Body of pancreas (tissue), 4 donors: ENCODE measurements around the gene SLC5A3. TPM values are rescaled to one million over a fixed set of nuclear protein-coding genes. Genes with fewer than 3 reads are reported as not detected.

Experiments
- ATAC-seq: fragments of 150-250 bp; one replicate; pipeline ENCODE4 v1.9.1; 2016
- DNase-seq, 4 donors: peaks; one replicate each; pipeline ENCODE4 v3.0.0-alpha.2; 2019
- H3K27ac ChIP-seq, 4 donors: fragments of 200-600 bp; sonication (generic); 1 replicate in 3 of 4; 2 replicates in 1 of 4; pipeline versions ENCODE4 v1.5.1 to v1.6.1; 2016 to 2019; ENCODE audit warnings: mild to moderate bottlenecking in 1 of 4, mixed read lengths in 1 of 4, moderate library complexity in 1 of 4
- H3K27me3 ChIP-seq, 2 donors: fragments of 200-600 bp; sonication (generic); one replicate each; pipeline ENCODE4 v1.6.0; 2016; ENCODE audit warnings: mild to moderate bottlenecking in 1 of 2
- H3K36me3 ChIP-seq, 2 donors: fragments of 200-600 bp; sonication (generic); replicated peaks in 1 of 2; 2 replicates each; pipeline ENCODE4 v1.5.1; 2016; ENCODE audit warnings: low read depth in 2 of 2; ENCODE audit not compliant: insufficient read depth in 1 of 2
- H3K4me1 ChIP-seq: fragments of 200-600 bp; sonication (generic); one replicate; pipeline ENCODE4 v1.6.0; 2016
- H3K4me3 ChIP-seq, 2 donors: fragments of 200-600 bp; sonication (generic); 1 replicate in 1 of 2; 2 replicates in 1 of 2; pipeline ENCODE4 v1.5.1; 2016 to 2019
- H3K9me3 ChIP-seq, 3 donors: fragments of 200-600 bp; sonication (generic); 1 replicate in 2 of 3; 2 replicates in 1 of 3; pipeline ENCODE4 v1.5.1; 2016
- CTCF ChIP-seq, 7 experiments: fragments of 450-650 bp in 4 of 7; fragments of 200-600 bp in 3 of 7; sonication (generic) in 3 of 7; IDR thresholded peaks; one replicate each; pipeline ENCODE4 v1.5.1; 2016 to 2019; ENCODE audit warnings: antibody characterized with exemption in 7 of 7
- POLR2A ChIP-seq, 3 donors: fragments of 450-650 bp; IDR thresholded peaks; one replicate each; pipeline ENCODE4 v1.6.1; 2016; ENCODE audit warnings: antibody characterized with exemption in 3 of 3, mild to moderate bottlenecking in 2 of 3
- WGBS, 2 donors: methylation state at CpG; one replicate each; pipeline ENCODE4 v1.1.5; 2017; 5-methylcytosine and 5-hydroxymethylcytosine counted together
- intact Hi-C: fragments of 100-400 bp; cut with DNase I; formaldehyde crosslinking; loops from one replicate; pipeline ENCODE4 v1.15.1; 2023
- total RNA-seq, 2 donors: library from RNA; depleted of rRNA; stranded (reverse); fragments of >200 nt; gene quantifications; one replicate each; pipeline ENCODE4 v1.1.0, GENCODE V29; 2016

SLC5A3 gene
- total RNA-seq, 2 donors from 2014 or later = 7.3 to 7.8 TPM

- H3K27me3 ChIP-seq = no peaks in the 10 kb centered on the region
- no peaks in the 10 kb centered on the region for H3K9me3 ChIP-seq
- no peak overlapping the region for H3K4me3 ChIP-seq
- H3K36me3 ChIP-seq = no peaks in the 10 kb centered on the region
- no peak for TF ChIP-seq CTCF (IDR thresholded peaks at IDR 0.05)
- TF ChIP-seq POLR2A (IDR thresholded peaks at IDR 0.05) = no peak
- DNase-seq (peak; percentile 14 to 46 (median 28)), ATAC-seq (peak; percentile 59)
- WGBS, 2 donors = 47 to 53% methylated on average over 12 to 13 of the region's 13 CpGs
- no peak overlapping the region for H3K27ac ChIP-seq
- intact Hi-C loops = no loop called here
- H3K4me1 ChIP-seq = no peaks in the 10 kb centered on the region
Observed at GRCh38 chr21:34029743-34030528, 43.4 kb upstream of the SLC5A3 start.

GRCh38 chr21:34031835-34032370 lies 41.5 kb upstream of the SLC5A3 start:
- H3K4me3 ChIP-seq = no peak overlapping the region
- no peaks in the 10 kb centered on the region for H3K36me3 ChIP-seq
- intact Hi-C loops = no loop called here
- ATAC-seq (no peak), DNase-seq (no peak)
- H3K9me3 ChIP-seq = no peaks in the 10 kb centered on the region
- WGBS, 2 donors = 63 to 68% methylated on average over 11 of the region's 11 CpGs
- H3K4me1 ChIP-seq = no peaks in the 10 kb centered on the region
- no peaks in the 10 kb centered on the region for H3K27me3 ChIP-seq
- H3K27ac ChIP-seq = no peak overlapping the region
- TF ChIP-seq POLR2A (IDR thresholded peaks at IDR 0.05) (no peak), CTCF (IDR thresholded peaks at IDR 0.05) (no peak)

GRCh38 chr21:34034369-34035014 lies 38.9 kb upstream of the SLC5A3 start:
- 49 to 59% methylated on average over 8 of the region's 8 CpGs for WGBS, 2 donors
- Histone ChIP-seq H3K27me3 (no peaks in the 10 kb centered on the region), H3K27ac (no peak overlapping the region), H3K4me3 (no peak overlapping the region), H3K9me3 (no peaks in the 10 kb centered on the region), H3K4me1 (no peaks in the 10 kb centered on the region), H3K36me3 (no peaks in the 10 kb centered on the region)
- intact Hi-C loops = no loop called here
- no peak for DNase-seq
- ATAC-seq = no peak
- TF ChIP-seq POLR2A (IDR thresholded peaks at IDR 0.05) = no peak
- TF ChIP-seq CTCF (IDR thresholded peaks at IDR 0.05) = no peak

GRCh38 chr21:34035619-34036354 lies 37.6 kb upstream of the SLC5A3 start:
- Histone ChIP-seq H3K4me3 (no peak overlapping the region), H3K27ac (no peak overlapping the region), H3K9me3 (no peaks in the 10 kb centered on the region), H3K36me3 (no peaks in the 10 kb centered on the region), H3K27me3 (no peaks in the 10 kb centered on the region), H3K4me1 (no peaks in the 10 kb centered on the region)
- intact Hi-C loops = no loop called here
- 73 to 84% methylated on average over 7 to 8 of the region's 8 CpGs for WGBS, 2 donors
- no peak for DNase-seq
- TF ChIP-seq POLR2A (IDR thresholded peaks at IDR 0.05) (no peak), CTCF (IDR thresholded peaks at IDR 0.05) (no peak)
- no peak for ATAC-seq
